ENCODE measurements around the gene CHERP. TPM values are rescaled to one million over a fixed set of nuclear protein-coding genes. Genes with fewer than 3 reads are reported as not detected.
"Not testable (repeated sequence)": the region's sequence is repeated elsewhere in the genome, so short reads cannot be mapped to it uniquely, and the experiment has no call there.

The CHERP gene
- polyA plus RNA-seq, 1 experiment, result 4.0 TPM

GRCh38 chr19:16482745-16483144 lies 59.5 kb downstream of the CHERP start:
- H3K36me3 ChIP-seq (ENCODE audit: control insufficient read depth, insufficient read depth, low read length), result no peaks in the 10 kb centered on the region
- CTCF ChIA-PET, result no interaction called here
- H3K4me3 ChIP-seq (ENCODE audit: low read depth, low read length), result no peak overlapping the region
- TF ChIP-seq CTCF (IDR thresholded peaks at IDR 0.05; ENCODE audit: insufficient read depth, low read depth, low read length), result no peak
- no peaks in the 10 kb centered on the region; the same call in 1 of the 2 replicates for H3K27me3 ChIP-seq (ENCODE audit: control insufficient read depth, insufficient read depth, low read length)
- no peak for DNase-seq (ENCODE audit: low read depth)
- POLR2A ChIA-PET, result no interaction called here

DNA sequence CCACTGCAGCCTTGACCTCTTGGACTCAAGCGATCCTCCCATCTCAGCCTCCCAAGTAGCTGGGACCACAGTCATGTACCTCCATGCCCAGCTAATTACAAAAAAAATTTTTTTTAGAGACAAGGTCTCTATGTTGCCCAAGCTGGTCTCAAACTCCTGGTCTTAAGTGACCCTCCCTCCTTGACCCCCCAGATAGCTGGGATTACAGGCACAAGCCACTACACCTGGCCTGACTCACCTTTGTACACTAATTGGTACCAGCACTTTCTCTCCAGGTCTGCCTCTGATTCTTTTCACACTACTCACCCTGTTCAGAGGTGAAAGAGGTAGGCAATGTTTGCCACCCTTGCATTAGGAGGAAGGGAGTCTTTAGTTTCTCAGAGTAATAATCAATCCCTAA lies 64.9 kb downstream of the CHERP start:
- Histone ChIP-seq H3K27me3 (ENCODE audit: control insufficient read depth, insufficient read depth, low read length) (no peaks in the 10 kb centered on the region; the same call in 1 of the 2 replicates), H3K4me3 (ENCODE audit: low read depth, low read length) (no peak overlapping the region), H3K36me3 (ENCODE audit: control insufficient read depth, insufficient read depth, low read length) (no peaks in the 10 kb centered on the region)
- DNase-seq (ENCODE audit: low read depth), result no peak
- TF ChIP-seq CTCF (IDR thresholded peaks at IDR 0.05; ENCODE audit: insufficient read depth, low read depth, low read length), result no peak
- CTCF ChIA-PET, result interaction anchor here (1.0 kb wide), 1 partner anchor 15 kb away, joined by 3 read pairs; no protein-coding TSS in a partner anchor
- POLR2A ChIA-PET, result no interaction called here

- TF ChIP-seq CTCF (IDR thresholded peaks at IDR 0.05; ENCODE audit: insufficient read depth, low read depth, low read length), result no peak
- Histone ChIP-seq H3K4me3 (ENCODE audit: low read depth, low read length) (no peak overlapping the region), H3K36me3 (ENCODE audit: control insufficient read depth, insufficient read depth, low read length) (no peaks in the 10 kb centered on the region), H3K27me3 (ENCODE audit: control insufficient read depth, insufficient read depth, low read length) (no peaks in the 10 kb centered on the region; the same call in 1 of the 2 replicates)
- CTCF ChIA-PET, result no interaction called here
- DNase-seq (ENCODE audit: low read depth), result no peak
- POLR2A ChIA-PET, result no interaction called here
These were observed 65.8 kb downstream of the CHERP start for GRCh38 chr19:16476401-16476800.

DNA sequence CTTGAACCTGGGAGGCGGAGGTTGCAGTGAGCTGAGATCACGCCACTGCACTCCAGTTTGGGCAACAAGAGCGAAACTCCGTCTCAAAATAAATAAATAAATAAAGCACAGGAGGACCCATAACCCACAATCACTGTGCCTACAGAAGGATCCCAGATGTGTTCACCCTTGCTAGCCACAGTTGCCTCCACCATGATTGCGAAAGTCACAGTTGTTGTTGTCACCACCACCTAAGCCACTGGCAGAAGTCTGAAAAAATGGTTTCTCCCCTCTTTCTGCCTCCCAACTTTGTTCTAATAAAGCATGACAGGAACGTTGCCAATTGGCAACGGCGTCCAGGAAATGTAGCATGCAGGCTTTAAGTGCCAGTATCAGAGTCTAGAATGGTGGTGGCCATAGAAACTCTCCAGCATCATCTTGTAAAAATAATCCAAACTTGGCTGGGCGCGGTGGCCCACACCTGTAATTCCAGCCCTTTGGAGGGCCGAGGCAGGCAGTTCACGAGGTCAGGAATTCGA lies 68.3 kb downstream of the CHERP start:
- no peaks in the 10 kb centered on the region; the same call in 1 of the 2 replicates for H3K27me3 ChIP-seq (ENCODE audit: control insufficient read depth, insufficient read depth, low read length)
- CTCF ChIA-PET, result no interaction called here
- H3K36me3 ChIP-seq (ENCODE audit: control insufficient read depth, insufficient read depth, low read length), result no peaks in the 10 kb centered on the region
- H3K4me3 ChIP-seq (ENCODE audit: low read depth, low read length), result no peak overlapping the region
- POLR2A ChIA-PET, result no interaction called here
- no peak for DNase-seq (ENCODE audit: low read depth)
- TF ChIP-seq CTCF (IDR thresholded peaks at IDR 0.05; ENCODE audit: insufficient read depth, low read depth, low read length), result no peak

DNA sequence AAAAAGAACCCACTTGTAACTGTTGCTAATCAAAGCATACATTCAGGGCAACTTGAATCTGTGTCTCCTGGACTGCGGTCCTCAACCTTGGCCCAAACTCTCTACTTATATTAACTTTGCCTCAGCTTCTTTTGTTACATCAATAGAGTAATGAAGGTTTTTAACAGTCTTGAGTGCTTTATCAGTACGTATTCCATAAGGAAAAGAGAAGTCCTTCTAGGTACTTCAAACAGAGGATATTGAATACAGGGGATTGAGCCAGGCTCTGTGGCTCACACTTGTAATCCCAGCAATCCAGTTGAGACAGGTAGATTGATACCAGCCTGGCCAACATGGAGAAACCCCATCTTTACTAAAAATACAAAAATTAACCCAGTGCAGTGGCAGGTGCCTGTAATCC lies 69.2 kb downstream of the CHERP start:
- TF ChIP-seq CTCF (IDR thresholded peaks at IDR 0.05; ENCODE audit: insufficient read depth, low read depth, low read length), result no peak
- Histone ChIP-seq H3K36me3 (ENCODE audit: control insufficient read depth, insufficient read depth, low read length) (no peaks in the 10 kb centered on the region), H3K27me3 (ENCODE audit: control insufficient read depth, insufficient read depth, low read length) (no peaks in the 10 kb centered on the region), H3K4me3 (ENCODE audit: low read depth, low read length) (no peak overlapping the region)
- CTCF ChIA-PET, result no interaction called here
- DNase-seq (ENCODE audit: low read depth), result no peak
- POLR2A ChIA-PET, result interaction anchor here (0.6 kb wide), 1 partner anchor 189 kb away, joined by 5 read pairs; no protein-coding TSS in a partner anchor

DNA sequence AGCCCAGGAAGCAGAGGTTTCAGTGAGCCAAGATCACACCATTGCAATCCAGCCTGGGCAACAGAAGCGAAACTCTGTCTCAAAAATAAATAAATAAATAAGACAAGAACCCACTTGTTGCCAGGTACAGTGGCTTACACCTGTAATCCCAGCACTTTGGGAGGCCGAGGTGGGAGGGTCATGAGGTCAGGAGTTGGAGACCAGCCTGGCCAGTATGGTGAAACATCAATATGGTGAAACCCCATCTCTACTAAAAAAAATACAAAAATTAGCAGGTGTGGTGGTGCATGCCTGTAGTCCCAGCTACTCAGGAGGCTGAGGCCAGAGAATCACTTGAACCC lies 69.7 kb downstream of the CHERP start:
- CTCF ChIA-PET, result not testable (repeated sequence)
- POLR2A ChIA-PET, result interaction anchor here (0.6 kb wide), 1 partner anchor 189 kb away, joined by 5 read pairs; no protein-coding TSS in a partner anchor

More for the DNA sequence above, 69.7 kb downstream of the CHERP start:
- H3K36me3 ChIP-seq (ENCODE audit: control insufficient read depth, insufficient read depth, low read length); H3K27me3 ChIP-seq (ENCODE audit: control insufficient read depth, insufficient read depth, low read length); DNase-seq (ENCODE audit: low read depth): not testable (repeated sequence)
- H3K4me3 ChIP-seq (ENCODE audit: low read depth, low read length), result peak overlapping the region; percentile 60
